SK-N-SH treated with all-trans-retinoic acid at 6 μM for 48 hours (cell line): Measurements from ENCODE around the gene LAMP2.

ENCODE experiments used
- BACH2 ChIP-seq: fragments of 250-450 bp; sonication (Bioruptor Pico); IDR thresholded peaks from 2 replicates; pipeline ENCODE4 v1.9.0; 2021; ENCODE audit warnings: mild to moderate bottlenecking, borderline replicate concordance
- TF ChIP-seq, protein P1 (sequence below): fragments of 250-450 bp; sonication (Bioruptor Pico); IDR thresholded peaks from 2 replicates; pipeline ENCODE4 v1.5.1; 2020; ENCODE audit warnings: low read depth, mild to moderate bottlenecking, moderate library complexity

DNA sequence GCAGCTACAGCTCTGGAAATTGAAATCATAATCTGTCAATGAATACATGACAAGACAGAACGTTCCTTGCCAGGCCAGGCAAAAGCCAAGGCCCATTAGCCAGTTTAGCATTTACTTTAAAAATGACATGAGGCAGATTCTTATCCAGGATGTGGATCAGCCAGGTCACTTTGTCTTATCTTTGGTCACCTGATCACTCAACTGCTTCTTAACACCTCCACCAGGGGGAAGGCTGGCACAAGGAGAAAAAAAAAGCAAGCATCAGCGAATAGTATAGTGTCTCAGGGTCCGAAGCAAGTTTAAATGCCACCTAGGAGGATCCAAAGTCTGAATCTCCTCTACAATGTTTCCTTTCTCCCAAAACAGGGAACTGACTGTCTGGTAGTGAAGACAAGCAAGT is 88.4 kb downstream of the LAMP2 start:
- TF ChIP-seq, protein P1, sequence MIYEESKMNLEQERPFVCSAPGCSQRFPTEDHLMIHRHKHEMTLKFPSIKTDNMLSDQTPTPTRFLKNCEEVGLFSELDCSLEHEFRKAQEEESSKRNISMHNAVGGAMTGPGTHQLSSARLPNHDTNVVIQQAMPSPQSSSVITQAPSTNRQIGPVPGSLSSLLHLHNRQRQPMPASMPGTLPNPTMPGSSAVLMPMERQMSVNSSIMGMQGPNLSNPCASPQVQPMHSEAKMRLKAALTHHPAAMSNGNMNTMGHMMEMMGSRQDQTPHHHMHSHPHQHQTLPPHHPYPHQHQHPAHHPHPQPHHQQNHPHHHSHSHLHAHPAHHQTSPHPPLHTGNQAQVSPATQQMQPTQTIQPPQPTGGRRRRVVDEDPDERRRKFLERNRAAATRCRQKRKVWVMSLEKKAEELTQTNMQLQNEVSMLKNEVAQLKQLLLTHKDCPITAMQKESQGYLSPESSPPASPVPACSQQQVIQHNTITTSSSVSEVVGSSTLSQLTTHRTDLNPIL (CRISPR knock-in tag), result no peak
- no peak for TF ChIP-seq BACH2 (CRISPR knock-in tag)
